Measurements from ENCODE around the gene DEPDC5.

The DEPDC5 gene

GRCh38 chr22:31852691-31853421 is 99.0 kb downstream of the DEPDC5 start:
- no peak for DNase-seq (ENCODE audit: low spot score)

GRCh38 chr22:31853736-31854495 is 100.1 kb downstream of the DEPDC5 start:
- DNase-seq (ENCODE audit: low spot score): no peak

- no peak for DNase-seq (ENCODE audit: low spot score)
Observed at GRCh38 chr22:31857247-31857646, 103.4 kb downstream of the DEPDC5 start.

GRCh38 chr22:31861226-31861840 is 107.5 kb downstream of the DEPDC5 start:
- no peak for DNase-seq (ENCODE audit: low spot score)

- DNase-seq (ENCODE audit: low spot score): no peak
Observed at GRCh38 chr22:31866918-31867317, 113.1 kb downstream of the DEPDC5 start.

GRCh38 chr22:31867386-31868153 is 113.8 kb downstream of the DEPDC5 start:
- DNase-seq (ENCODE audit: low spot score): no peak

GRCh38 chr22:31869739-31870138 is 115.9 kb downstream of the DEPDC5 start:
- DNase-seq (ENCODE audit: low spot score): no peak

- no peak for DNase-seq (ENCODE audit: low spot score)
Observed at GRCh38 chr22:31870890-31871289, 117.1 kb downstream of the DEPDC5 start.

GRCh38 chr22:31871480-31871879 is 117.7 kb downstream of the DEPDC5 start:
- DNase-seq (ENCODE audit: low spot score): no peak

GRCh38 chr22:31872209-31872608 is 118.4 kb downstream of the DEPDC5 start:
- DNase-seq (ENCODE audit: low spot score): no peak

GRCh38 chr22:31874821-31875220 is 121.0 kb downstream of the DEPDC5 start:
- no peak for DNase-seq (ENCODE audit: low spot score)

- DNase-seq (ENCODE audit: low spot score): no peak
Observed at GRCh38 chr22:31876156-31876920, 122.5 kb downstream of the DEPDC5 start.

GRCh38 chr22:31879585-31879984 is 125.8 kb downstream of the DEPDC5 start:
- DNase-seq (ENCODE audit: low spot score): no peak

- no peak for DNase-seq (ENCODE audit: low spot score)
Observed at GRCh38 chr22:31881200-31881599, 127.4 kb downstream of the DEPDC5 start.

GRCh38 chr22:31881865-31882264 is 128.0 kb downstream of the DEPDC5 start:
- no peak for DNase-seq (ENCODE audit: low spot score)

GRCh38 chr22:31882971-31883370 is 129.2 kb downstream of the DEPDC5 start:
- no peak for DNase-seq (ENCODE audit: low spot score)

GRCh38 chr22:31883989-31884388 is 130.2 kb downstream of the DEPDC5 start:
- DNase-seq (ENCODE audit: low spot score): no peak

GRCh38 chr22:31891366-31892079 is 137.7 kb downstream of the DEPDC5 start:
- no peak for DNase-seq (ENCODE audit: low spot score)

GRCh38 chr22:31892080-31892433 is 138.2 kb downstream of the DEPDC5 start:
- DNase-seq (ENCODE audit: low spot score): no peak

GRCh38 chr22:31893460-31893859 is 139.6 kb downstream of the DEPDC5 start:
- DNase-seq (ENCODE audit: low spot score): no peak
